ENCODE data around the gene RABGAP1L. TPM values are rescaled to one million over a fixed set of nuclear protein-coding genes. Genes with fewer than 3 reads are reported as not detected.
"Not testable (repeated sequence)": the region's sequence is repeated elsewhere in the genome, so short reads cannot be mapped to it uniquely, and the experiment has no call there.

The RABGAP1L gene
- polyA plus RNA-seq, 4 donors: 20.6 to 53.9 (median 25.1) TPM

- H3K36me3 ChIP-seq (ENCODE audit: control insufficient read depth in 3 of 3, insufficient read depth in 2 of 3, low read depth in 1 of 3, low read length in 3 of 3); H3K27ac ChIP-seq (ENCODE audit: low read depth in 1 of 3, low read length in 2 of 3); H3K4me3 ChIP-seq (ENCODE audit: low read depth in 1 of 3, low read length in 3 of 3); FAIRE-seq; DNase-seq; H3K4me1 ChIP-seq (ENCODE audit: control insufficient read depth in 3 of 3, insufficient read depth in 2 of 3, low read depth in 1 of 3, low read length in 2 of 3); H3K27me3 ChIP-seq (ENCODE audit: control insufficient read depth in 3 of 3, insufficient read depth in 3 of 3, low read length in 3 of 3): not testable (repeated sequence)
- peaks cover 0 to 23% of the 10 kb centered on the region in 2 donors for H3K9me3 ChIP-seq (ENCODE audit: control insufficient read depth in 2 of 2, insufficient read depth in 1 of 2, low read depth in 1 of 2, low read length in 1 of 2)
- 93 to 100% (median 97%) methylated on average over 1 of the region's 1 CpG for WGBS, 3 donors
Observed at GRCh38 chr1:174122318-174122717, 37.0 kb upstream of the RABGAP1L start.

DNA sequence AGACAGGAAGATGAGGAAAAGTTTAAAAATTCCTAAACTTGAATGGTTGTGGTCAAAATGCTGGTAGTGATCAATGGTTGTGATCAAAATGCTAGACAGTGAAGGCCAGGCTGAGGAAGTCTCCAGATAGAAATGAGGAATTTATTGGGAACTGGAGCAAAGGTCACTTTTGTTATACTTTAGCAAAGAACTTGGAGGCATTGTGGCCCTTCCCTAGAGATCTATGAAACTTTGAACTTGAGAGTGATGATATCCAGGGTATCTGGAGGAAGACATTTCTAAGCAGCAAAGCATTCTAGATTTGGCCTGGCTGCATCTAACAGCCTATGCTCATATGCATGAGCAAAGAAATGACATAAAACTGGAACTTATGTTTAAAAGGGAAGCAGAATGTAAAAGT is 35.5 kb upstream of the RABGAP1L start:
- H3K27ac ChIP-seq (ENCODE audit: low read depth in 1 of 3, low read length in 2 of 3): no peak overlapping the region
- FAIRE-seq: no peak

GRCh38 chr1:174127176-174127575 is 32.1 kb upstream of the RABGAP1L start:
- DNase-seq; H3K36me3 ChIP-seq (ENCODE audit: control insufficient read depth in 3 of 3, insufficient read depth in 2 of 3, low read depth in 1 of 3, low read length in 3 of 3); H3K27ac ChIP-seq (ENCODE audit: low read depth in 1 of 3, low read length in 2 of 3); H3K4me3 ChIP-seq (ENCODE audit: low read depth in 1 of 3, low read length in 3 of 3); FAIRE-seq; H3K27me3 ChIP-seq (ENCODE audit: control insufficient read depth in 3 of 3, insufficient read depth in 3 of 3, low read length in 3 of 3); H3K4me1 ChIP-seq (ENCODE audit: control insufficient read depth in 3 of 3, insufficient read depth in 2 of 3, low read depth in 1 of 3, low read length in 2 of 3): not testable (repeated sequence)
- WGBS, 3 donors: 65 to 88% (median 82%) methylated on average over 1 of the region's 1 CpG
- peaks cover 0 to 28% of the 10 kb centered on the region in 2 donors for H3K9me3 ChIP-seq (ENCODE audit: control insufficient read depth in 2 of 2, insufficient read depth in 1 of 2, low read depth in 1 of 2, low read length in 1 of 2)

More for the DNA sequence above, 35.5 kb upstream of the RABGAP1L start:
- DNase-seq: peak in 1 of 2 donors; percentile 62
- no peaks in the 10 kb centered on the region for H3K4me1 ChIP-seq (ENCODE audit: control insufficient read depth in 3 of 3, insufficient read depth in 2 of 3, low read depth in 1 of 3, low read length in 2 of 3)
- H3K9me3 ChIP-seq (ENCODE audit: control insufficient read depth in 2 of 2, insufficient read depth in 1 of 2, low read depth in 1 of 2, low read length in 1 of 2): peaks cover 0 to 23% of the 10 kb centered on the region in 2 donors
- no peaks in the 10 kb centered on the region for H3K27me3 ChIP-seq (ENCODE audit: control insufficient read depth in 3 of 3, insufficient read depth in 3 of 3, low read length in 3 of 3)
- no peaks in the 10 kb centered on the region for H3K36me3 ChIP-seq (ENCODE audit: control insufficient read depth in 3 of 3, insufficient read depth in 2 of 3, low read depth in 1 of 3, low read length in 3 of 3)
- H3K4me3 ChIP-seq (ENCODE audit: low read depth in 1 of 3, low read length in 3 of 3): no peak overlapping the region

DNA sequence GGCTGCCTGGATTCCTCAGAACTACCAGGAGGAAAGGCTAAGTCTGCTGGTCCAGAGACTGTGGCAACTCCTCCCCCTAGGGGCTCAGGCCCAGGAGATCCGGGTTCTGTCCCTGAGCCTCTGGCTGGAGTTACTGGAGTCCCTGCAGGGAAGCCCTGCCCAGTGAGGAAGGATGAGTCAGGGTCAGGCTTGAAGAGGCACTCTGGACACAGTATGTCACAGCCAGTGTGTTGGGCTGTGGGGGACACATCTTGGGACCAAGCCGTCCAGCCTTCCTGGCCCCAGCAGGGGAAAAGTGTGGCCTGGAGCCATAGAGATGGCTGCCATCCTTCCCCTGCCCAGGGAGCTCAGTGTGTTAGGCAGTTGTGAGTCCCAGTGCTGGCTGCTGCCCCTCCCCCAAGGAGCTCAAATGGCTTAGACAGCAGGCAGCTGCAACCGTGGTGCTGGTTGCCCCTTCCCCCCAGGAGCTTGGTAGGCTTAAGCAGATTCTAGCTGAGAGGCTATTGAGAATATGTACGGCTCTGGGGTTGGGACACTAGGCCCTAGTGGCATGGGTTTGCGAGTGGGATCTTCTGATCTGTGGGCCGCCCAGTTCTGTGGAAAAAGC is 28.2 kb upstream of the RABGAP1L start:
- FAIRE-seq (no peak), DNase-seq (no peak)
- no peaks in the 10 kb centered on the region for H3K4me1 ChIP-seq (ENCODE audit: control insufficient read depth in 3 of 3, insufficient read depth in 2 of 3, low read depth in 1 of 3, low read length in 2 of 3)
- no peak overlapping the region for H3K27ac ChIP-seq (ENCODE audit: low read depth in 1 of 3, low read length in 2 of 3)
- no peaks in the 10 kb centered on the region for H3K36me3 ChIP-seq (ENCODE audit: control insufficient read depth in 3 of 3, insufficient read depth in 2 of 3, low read depth in 1 of 3, low read length in 3 of 3)
- peaks cover 0 to 5% of the 10 kb centered on the region in 2 donors for H3K9me3 ChIP-seq (ENCODE audit: control insufficient read depth in 2 of 2, insufficient read depth in 1 of 2, low read depth in 1 of 2, low read length in 1 of 2)
- 79 to 91% (median 82%) methylated on average over 6 of the region's 6 CpGs for WGBS, 3 donors
- H3K27me3 ChIP-seq (ENCODE audit: control insufficient read depth in 3 of 3, insufficient read depth in 3 of 3, low read length in 3 of 3): no peaks in the 10 kb centered on the region
- no peak overlapping the region for H3K4me3 ChIP-seq (ENCODE audit: low read depth in 1 of 3, low read length in 3 of 3)

DNA sequence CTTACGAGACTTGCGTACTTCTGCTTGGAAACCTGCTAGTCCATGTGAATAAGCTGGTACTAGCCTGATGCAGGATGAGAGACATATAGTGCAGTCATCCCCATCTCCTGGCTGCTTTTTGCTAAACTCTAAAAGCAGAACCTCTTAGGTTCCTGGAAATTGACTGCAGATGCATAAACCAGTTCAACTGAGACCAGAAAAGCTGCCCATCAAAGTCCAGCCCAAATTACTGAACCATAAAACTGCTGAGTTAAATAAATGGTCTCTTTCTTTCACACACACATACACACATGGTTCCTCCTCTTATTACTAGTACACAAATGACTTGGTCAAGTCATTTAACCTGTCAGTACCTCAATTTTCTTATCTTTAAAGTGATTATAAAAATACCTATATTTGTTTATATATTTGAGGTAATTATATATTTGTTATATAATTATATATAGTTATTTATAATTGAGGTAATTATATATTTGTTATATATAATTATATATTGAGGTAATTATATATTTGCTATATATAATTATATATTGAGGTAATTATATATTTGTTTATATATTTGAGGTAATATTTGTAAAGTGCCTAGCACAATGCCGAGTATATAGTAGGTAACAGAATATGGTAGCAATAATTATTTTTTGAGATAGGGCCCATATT is 25.2 kb upstream of the RABGAP1L start:
- Histone ChIP-seq H3K9me3 (ENCODE audit: control insufficient read depth in 2 of 2, insufficient read depth in 1 of 2, low read depth in 1 of 2, low read length in 1 of 2) (peaks cover 0 to 5% of the 10 kb centered on the region in 2 donors), H3K4me3 (ENCODE audit: low read depth in 1 of 3, low read length in 3 of 3) (no peak overlapping the region), H3K4me1 (ENCODE audit: control insufficient read depth in 3 of 3, insufficient read depth in 2 of 3, low read depth in 1 of 3, low read length in 2 of 3) (no peaks in the 10 kb centered on the region), H3K27ac (ENCODE audit: low read depth in 1 of 3, low read length in 2 of 3) (no peak overlapping the region), H3K36me3 (ENCODE audit: control insufficient read depth in 3 of 3, insufficient read depth in 2 of 3, low read depth in 1 of 3, low read length in 3 of 3) (no peaks in the 10 kb centered on the region), H3K27me3 (ENCODE audit: control insufficient read depth in 3 of 3, insufficient read depth in 3 of 3, low read length in 3 of 3) (no peaks in the 10 kb centered on the region)
- DNase-seq (no peak), FAIRE-seq (no peak)
- WGBS, 3 donors: 89 to 94% (median 92%) methylated on average over 3 of the region's 3 CpGs

- peaks cover 0 to 5% of the 10 kb centered on the region in 2 donors for H3K9me3 ChIP-seq (ENCODE audit: control insufficient read depth in 2 of 2, insufficient read depth in 1 of 2, low read depth in 1 of 2, low read length in 1 of 2)
- H3K27me3 ChIP-seq (ENCODE audit: control insufficient read depth in 3 of 3, insufficient read depth in 3 of 3, low read length in 3 of 3): no peaks in the 10 kb centered on the region
- H3K4me1 ChIP-seq (ENCODE audit: control insufficient read depth in 3 of 3, insufficient read depth in 2 of 3, low read depth in 1 of 3, low read length in 2 of 3): no peaks in the 10 kb centered on the region
- DNase-seq (no peak), FAIRE-seq (no peak)
- H3K36me3 ChIP-seq (ENCODE audit: control insufficient read depth in 3 of 3, insufficient read depth in 2 of 3, low read depth in 1 of 3, low read length in 3 of 3): no peaks in the 10 kb centered on the region
- no peak overlapping the region for H3K27ac ChIP-seq (ENCODE audit: low read depth in 1 of 3, low read length in 2 of 3)
- WGBS, 3 donors: 24 to 59% (median 44%) methylated on average over 2 of the region's 2 CpGs
- no peak overlapping the region for H3K4me3 ChIP-seq (ENCODE audit: low read depth in 1 of 3, low read length in 3 of 3)
Observed at GRCh38 chr1:174135211-174135610, 24.1 kb upstream of the RABGAP1L start.

- no peak for DNase-seq
- H3K9me3 ChIP-seq (ENCODE audit: control insufficient read depth in 2 of 2, insufficient read depth in 1 of 2, low read depth in 1 of 2, low read length in 1 of 2): peaks cover 0 to 3% of the 10 kb centered on the region in 2 donors
- H3K4me3 ChIP-seq (ENCODE audit: low read depth in 1 of 3, low read length in 3 of 3): no peak overlapping the region
- FAIRE-seq: no peak
- H3K36me3 ChIP-seq (ENCODE audit: control insufficient read depth in 3 of 3, insufficient read depth in 2 of 3, low read depth in 1 of 3, low read length in 3 of 3): no peaks in the 10 kb centered on the region
- 73 to 88% (median 79%) methylated on average over 1 of the region's 1 CpG for WGBS, 3 donors
- no peaks in the 10 kb centered on the region for H3K27me3 ChIP-seq (ENCODE audit: control insufficient read depth in 3 of 3, insufficient read depth in 3 of 3, low read length in 3 of 3)
- no peak overlapping the region for H3K27ac ChIP-seq (ENCODE audit: low read depth in 1 of 3, low read length in 2 of 3)
- no peaks in the 10 kb centered on the region for H3K4me1 ChIP-seq (ENCODE audit: control insufficient read depth in 3 of 3, insufficient read depth in 2 of 3, low read depth in 1 of 3, low read length in 2 of 3)
Observed at GRCh38 chr1:174136714-174137113, 22.6 kb upstream of the RABGAP1L start.

DNA sequence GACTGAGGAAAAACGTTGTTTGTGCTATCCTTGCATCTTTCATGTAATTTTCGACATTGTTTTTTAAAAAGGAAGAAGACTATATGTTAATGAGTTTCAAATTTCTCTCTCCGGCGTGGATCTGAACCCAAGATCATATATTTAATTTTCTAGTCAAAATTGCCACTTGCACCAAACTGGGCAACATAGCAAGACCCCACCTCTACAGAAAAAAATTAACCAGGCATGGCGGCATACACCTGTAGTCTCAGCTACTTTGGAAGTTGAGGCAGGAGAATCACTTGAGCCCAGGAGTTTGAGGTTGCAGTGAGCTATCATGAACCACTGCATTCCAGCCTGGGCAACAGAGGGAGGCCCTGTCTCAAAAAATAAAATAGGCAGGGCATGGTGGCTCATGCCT is 16.5 kb upstream of the RABGAP1L start:
- no peak overlapping the region for H3K27ac ChIP-seq (ENCODE audit: low read depth in 1 of 3, low read length in 2 of 3)
- no peaks in the 10 kb centered on the region for H3K4me1 ChIP-seq (ENCODE audit: control insufficient read depth in 3 of 3, insufficient read depth in 2 of 3, low read depth in 1 of 3, low read length in 2 of 3)
- no peaks in the 10 kb centered on the region for H3K27me3 ChIP-seq (ENCODE audit: control insufficient read depth in 3 of 3, insufficient read depth in 3 of 3, low read length in 3 of 3)
- no peaks in the 10 kb centered on the region for H3K36me3 ChIP-seq (ENCODE audit: control insufficient read depth in 3 of 3, insufficient read depth in 2 of 3, low read depth in 1 of 3, low read length in 3 of 3)
- 89 to 94% (median 91%) methylated on average over 5 of the region's 5 CpGs for WGBS, 3 donors
- H3K4me3 ChIP-seq (ENCODE audit: low read depth in 1 of 3, low read length in 3 of 3): no peak overlapping the region
- no peak for FAIRE-seq
- DNase-seq: no peak
- peaks cover 0 to 3% of the 10 kb centered on the region in 2 donors for H3K9me3 ChIP-seq (ENCODE audit: control insufficient read depth in 2 of 2, insufficient read depth in 1 of 2, low read depth in 1 of 2, low read length in 1 of 2)
